Mammary epithelial cell (primary cell): Measurements from ENCODE around the gene EIF4ENIF1.

ENCODE experiments used
- EZH2 ChIP-seq: IDR thresholded peaks from 2 replicates; pipeline ENCODE4 v1.6.1; 2012; ENCODE audit warnings: low read length, inconsistent platforms, borderline replicate concordance
- TF ChIP-seq, protein P1 (sequence below), 2 donors: IDR thresholded peaks in 1 of 2; conservative IDR thresholded peaks in 1 of 2; 2 replicates each; pipeline ENCODE4 v1.5.1; 2011 to 2012; ENCODE audit warnings: inconsistent platforms in 2 of 2, low read length in 2 of 2, mild to moderate bottlenecking in 2 of 2, control low read depth in 1 of 2, low read depth in 1 of 2; ENCODE audit not compliant: insufficient read depth in 1 of 2; ENCODE audit errors: extremely low read depth in 1 of 2

DNA sequence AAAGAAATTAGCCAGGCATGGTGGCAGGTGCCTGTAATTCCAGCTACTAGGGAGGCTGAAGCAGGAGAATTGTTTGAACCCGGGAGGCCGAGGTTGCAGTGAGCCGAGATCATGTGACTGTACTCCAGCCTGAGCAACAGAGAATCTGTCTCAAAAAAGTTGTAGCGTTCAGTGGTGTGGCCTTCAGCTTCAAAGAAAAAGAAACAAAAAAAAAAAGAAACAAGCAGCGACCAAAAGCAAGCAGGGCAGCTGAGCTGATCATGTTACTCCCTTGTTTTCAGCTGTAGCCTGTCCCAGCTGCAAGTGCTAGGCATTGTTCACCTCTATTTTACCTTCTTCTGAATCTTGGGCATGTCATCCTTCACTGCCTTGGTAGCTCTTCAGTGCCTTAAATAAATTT is 43.7 kb upstream of the EIF4ENIF1 start:
- TF ChIP-seq, protein P1, sequence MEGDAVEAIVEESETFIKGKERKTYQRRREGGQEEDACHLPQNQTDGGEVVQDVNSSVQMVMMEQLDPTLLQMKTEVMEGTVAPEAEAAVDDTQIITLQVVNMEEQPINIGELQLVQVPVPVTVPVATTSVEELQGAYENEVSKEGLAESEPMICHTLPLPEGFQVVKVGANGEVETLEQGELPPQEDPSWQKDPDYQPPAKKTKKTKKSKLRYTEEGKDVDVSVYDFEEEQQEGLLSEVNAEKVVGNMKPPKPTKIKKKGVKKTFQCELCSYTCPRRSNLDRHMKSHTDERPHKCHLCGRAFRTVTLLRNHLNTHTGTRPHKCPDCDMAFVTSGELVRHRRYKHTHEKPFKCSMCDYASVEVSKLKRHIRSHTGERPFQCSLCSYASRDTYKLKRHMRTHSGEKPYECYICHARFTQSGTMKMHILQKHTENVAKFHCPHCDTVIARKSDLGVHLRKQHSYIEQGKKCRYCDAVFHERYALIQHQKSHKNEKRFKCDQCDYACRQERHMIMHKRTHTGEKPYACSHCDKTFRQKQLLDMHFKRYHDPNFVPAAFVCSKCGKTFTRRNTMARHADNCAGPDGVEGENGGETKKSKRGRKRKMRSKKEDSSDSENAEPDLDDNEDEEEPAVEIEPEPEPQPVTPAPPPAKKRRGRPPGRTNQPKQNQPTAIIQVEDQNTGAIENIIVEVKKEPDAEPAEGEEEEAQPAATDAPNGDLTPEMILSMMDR (conservative IDR thresholded peaks at IDR 0.05 in 1 of 2, IDR thresholded peaks at IDR 0.05 in 1 of 2; ENCODE audit: extremely low read depth in 1 of 2, insufficient read depth in 1 of 2, low read depth in 1 of 2, low read length in 2 of 2), result no peak
- no peak for TF ChIP-seq EZH2
